ENCODE measurements around the gene CTPS1.

- no peak for TF ChIP-seq POLR2A (IDR thresholded peaks at IDR 0.05)
- TF ChIP-seq, protein P1, sequence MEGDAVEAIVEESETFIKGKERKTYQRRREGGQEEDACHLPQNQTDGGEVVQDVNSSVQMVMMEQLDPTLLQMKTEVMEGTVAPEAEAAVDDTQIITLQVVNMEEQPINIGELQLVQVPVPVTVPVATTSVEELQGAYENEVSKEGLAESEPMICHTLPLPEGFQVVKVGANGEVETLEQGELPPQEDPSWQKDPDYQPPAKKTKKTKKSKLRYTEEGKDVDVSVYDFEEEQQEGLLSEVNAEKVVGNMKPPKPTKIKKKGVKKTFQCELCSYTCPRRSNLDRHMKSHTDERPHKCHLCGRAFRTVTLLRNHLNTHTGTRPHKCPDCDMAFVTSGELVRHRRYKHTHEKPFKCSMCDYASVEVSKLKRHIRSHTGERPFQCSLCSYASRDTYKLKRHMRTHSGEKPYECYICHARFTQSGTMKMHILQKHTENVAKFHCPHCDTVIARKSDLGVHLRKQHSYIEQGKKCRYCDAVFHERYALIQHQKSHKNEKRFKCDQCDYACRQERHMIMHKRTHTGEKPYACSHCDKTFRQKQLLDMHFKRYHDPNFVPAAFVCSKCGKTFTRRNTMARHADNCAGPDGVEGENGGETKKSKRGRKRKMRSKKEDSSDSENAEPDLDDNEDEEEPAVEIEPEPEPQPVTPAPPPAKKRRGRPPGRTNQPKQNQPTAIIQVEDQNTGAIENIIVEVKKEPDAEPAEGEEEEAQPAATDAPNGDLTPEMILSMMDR (IDR thresholded peaks at IDR 0.05 in 4 of 5, conservative IDR thresholded peaks at IDR 0.05 in 1 of 5), result no peak
Measured at GRCh38 chr1:41033272-41033671, 53.8 kb downstream of the CTPS1 start.

All from gastrocnemius medialis (tissue), 4 donors.